Peyer's patch (tissue), 4 donors: ENCODE results near the gene KCNN3.

Experiments
- POLR2A ChIP-seq, 2 donors: fragments of 450-650 bp; IDR thresholded peaks; one replicate each; pipeline ENCODE4 v1.5.1; 2017; ENCODE audit warnings: antibody characterized with exemption in 2 of 2, mild to moderate bottlenecking in 2 of 2, moderate library complexity in 2 of 2
- TF ChIP-seq, protein P1 (sequence below), 6 experiments: fragments of 450-650 bp in 4 of 6; fragments of 200-600 bp in 2 of 6; sonication (generic) in 1 of 6; IDR thresholded peaks; one replicate each; pipeline ENCODE4 v1.5.1; 2017 to 2019; ENCODE audit warnings: antibody characterized with exemption in 6 of 6, mild to moderate bottlenecking in 3 of 6, moderate library complexity in 1 of 6

- TF ChIP-seq, protein P1, sequence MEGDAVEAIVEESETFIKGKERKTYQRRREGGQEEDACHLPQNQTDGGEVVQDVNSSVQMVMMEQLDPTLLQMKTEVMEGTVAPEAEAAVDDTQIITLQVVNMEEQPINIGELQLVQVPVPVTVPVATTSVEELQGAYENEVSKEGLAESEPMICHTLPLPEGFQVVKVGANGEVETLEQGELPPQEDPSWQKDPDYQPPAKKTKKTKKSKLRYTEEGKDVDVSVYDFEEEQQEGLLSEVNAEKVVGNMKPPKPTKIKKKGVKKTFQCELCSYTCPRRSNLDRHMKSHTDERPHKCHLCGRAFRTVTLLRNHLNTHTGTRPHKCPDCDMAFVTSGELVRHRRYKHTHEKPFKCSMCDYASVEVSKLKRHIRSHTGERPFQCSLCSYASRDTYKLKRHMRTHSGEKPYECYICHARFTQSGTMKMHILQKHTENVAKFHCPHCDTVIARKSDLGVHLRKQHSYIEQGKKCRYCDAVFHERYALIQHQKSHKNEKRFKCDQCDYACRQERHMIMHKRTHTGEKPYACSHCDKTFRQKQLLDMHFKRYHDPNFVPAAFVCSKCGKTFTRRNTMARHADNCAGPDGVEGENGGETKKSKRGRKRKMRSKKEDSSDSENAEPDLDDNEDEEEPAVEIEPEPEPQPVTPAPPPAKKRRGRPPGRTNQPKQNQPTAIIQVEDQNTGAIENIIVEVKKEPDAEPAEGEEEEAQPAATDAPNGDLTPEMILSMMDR (IDR thresholded peaks at IDR 0.05) = no peak
- TF ChIP-seq POLR2A (IDR thresholded peaks at IDR 0.05) = no peak
These were observed 125.6 kb downstream of the KCNN3 start for GRCh38 chr1:154744352-154745035.
